GM19452 (cell line): Measurements from ENCODE around the gene MDFIC.

Experiments used
- ATAC-seq: cut with Tn5 transposase; IDR thresholded peaks from one replicate; pipeline ENCODE4 v1.9.1; 2021; ENCODE audit not compliant: unreplicated experiment

MDFIC gene

DNA sequence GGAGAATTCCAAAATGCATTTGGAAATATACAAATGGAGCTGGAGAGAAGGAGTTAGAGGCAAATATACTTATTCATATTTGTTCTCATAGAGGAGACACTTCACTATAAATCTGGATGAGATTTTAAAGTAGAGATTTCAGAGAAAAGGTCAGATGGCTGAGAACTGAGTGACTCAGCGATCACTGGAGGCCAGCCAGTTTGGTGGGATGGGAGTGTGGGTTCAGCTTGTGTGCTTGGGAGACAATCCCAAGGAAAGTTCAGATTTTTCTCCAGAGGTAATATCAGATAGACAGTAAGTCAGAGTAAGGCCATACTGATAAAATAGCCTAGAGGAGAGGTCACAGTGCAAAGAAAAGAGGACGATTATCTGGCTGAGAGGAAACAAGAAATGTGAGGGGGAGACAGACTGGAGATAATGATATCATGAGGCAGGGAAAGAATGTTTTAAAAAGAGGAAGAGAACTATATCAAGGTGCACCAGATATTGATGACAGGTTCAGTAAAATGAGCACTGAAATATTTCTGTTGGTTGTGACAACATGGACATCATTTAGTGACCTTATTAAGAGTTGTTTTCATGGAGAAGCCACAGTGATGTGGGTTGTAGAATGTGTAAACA is 67.0 kb downstream of the MDFIC start:
- no peak for ATAC-seq

GRCh38 chr7:114989531-114989930 is 67.6 kb downstream of the MDFIC start:
- ATAC-seq: no peak

DNA sequence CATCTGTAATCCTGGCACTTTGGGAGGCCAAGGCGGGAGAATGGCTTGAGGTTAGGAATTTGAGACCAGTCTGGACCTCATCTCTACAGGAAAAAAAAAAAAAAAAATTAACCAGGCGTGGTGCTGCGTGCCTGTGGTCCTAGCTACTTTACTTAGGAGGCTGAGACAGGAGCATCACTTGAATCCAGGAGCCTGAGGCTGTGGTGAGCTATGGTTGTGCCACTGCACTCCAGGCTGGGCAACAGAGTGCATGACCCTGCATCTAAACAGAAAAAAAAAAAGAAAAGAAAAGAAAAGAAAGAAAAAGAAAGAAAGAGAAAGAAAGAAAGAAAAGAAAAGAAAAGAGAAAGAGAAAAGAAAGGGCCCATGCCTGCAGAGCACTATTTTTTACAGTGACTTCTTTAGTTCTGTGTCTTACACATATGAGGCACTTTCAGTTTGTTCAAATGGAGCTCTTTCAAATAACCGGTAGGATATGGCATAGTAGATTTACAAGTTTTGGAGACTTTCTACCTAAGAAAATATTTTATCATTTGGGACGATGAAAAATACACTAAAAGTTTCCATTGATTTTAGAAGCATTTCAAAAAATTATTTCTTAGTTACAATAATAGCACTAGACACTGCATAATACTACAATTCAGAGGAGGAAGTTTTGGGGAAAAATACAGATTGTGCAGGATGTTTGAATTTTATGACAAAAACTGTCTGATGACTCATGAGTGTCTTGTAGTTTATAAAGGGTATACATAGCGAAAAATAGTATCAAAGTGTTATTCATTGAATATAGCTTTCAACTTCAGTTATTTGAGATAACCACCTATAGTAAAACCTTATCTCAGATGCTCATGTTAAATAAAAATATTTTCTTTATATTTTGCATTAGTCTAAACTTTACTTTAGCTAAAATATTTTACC is 75.9 kb downstream of the MDFIC start:
- no peak for ATAC-seq

- ATAC-seq: no peak
Observed at GRCh38 chr7:115004121-115004520, 82.2 kb downstream of the MDFIC start.

DNA sequence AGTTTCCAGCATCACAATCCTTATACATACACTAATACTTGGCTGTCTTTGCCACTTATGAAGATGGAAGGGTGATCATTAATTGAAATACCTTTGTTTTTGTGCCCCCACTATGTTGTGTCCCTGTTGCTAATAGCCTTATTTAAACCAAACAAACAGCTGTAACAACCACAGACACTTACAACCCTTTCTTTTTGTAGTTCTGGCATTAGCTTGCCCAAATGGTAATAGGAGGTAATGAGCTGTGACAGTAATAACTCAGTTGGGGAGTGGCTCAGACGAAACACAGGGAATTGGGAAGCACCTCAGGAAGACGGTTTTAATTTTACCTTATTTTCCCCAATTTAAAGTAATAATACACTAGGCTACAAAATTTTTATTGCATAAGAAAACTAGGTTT is 83.4 kb downstream of the MDFIC start:
- ATAC-seq: no peak

GRCh38 chr7:115005953-115006352 is 84.1 kb downstream of the MDFIC start:
- ATAC-seq: no peak

DNA sequence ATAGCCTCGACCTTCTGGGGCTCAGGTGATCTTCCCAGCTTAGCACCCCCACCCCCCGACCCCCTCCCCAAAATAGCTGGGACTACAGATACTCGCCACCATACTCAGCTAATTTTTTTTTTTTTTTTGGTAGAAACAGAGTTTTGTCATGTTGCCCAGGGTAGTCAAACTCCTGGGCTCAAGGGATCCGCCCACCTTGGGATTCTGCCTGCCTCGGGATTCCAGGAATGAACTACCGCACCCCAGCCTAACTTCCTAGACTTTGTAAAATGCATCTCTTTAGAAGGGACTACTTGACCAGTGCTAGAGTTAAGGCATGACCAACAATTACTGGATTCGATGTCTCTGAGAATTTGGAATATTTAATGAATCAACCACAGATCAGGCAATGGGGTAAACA is 85.9 kb downstream of the MDFIC start:
- ATAC-seq: no peak

DNA sequence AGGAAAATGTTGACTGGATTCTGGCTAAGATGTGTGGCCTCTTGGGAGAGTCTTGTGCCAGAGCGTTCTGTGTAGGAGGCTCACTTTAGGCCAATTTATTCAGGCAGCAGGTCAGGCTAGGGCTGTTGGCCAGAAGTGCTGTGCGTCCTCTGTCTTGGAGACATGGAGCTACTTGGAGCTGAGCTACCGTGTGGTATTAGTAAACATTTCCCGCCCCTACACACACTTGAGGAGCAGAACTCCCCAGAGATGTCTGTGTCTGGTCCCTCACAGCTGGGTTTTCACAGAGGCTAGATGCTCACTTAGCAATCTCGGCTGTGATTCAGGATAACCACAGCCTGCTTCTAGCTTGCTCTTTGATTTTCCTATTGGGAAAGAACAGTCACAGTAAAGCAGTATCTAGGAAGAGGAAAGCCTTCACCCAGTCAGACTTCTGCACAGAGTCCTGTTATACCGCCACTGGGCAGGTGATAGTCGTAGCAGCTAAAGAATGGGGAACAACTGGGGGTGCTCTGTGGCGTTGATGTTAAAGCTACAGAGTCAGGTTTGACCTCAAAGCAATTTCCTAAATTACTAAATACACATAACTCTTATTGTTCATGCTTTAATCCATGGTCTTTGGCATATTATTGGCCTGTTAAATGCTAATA is 86.7 kb downstream of the MDFIC start:
- ATAC-seq: peak; percentile 48

DNA sequence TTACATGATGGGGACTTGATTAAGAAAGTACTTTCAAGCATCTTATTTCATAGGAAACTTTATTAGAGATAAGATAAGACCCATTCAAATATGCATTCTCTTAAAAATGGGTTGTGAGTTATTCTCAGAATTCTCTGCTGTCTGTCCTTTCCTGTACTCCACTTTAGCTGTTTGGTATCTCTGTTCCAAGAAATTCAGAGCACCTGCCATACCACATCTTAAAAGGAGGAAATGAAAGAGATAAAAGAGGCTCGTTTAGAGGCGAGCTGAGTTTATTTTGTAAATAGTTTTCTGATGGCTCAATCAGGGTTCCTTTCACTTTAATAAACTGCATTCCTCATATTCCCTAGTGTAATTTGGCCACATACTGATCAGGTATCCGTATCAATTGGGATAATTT is 87.2 kb downstream of the MDFIC start:
- ATAC-seq: peak; percentile 64

- no peak for ATAC-seq
Observed at GRCh38 chr7:115009736-115010440, 88.0 kb downstream of the MDFIC start.

- no peak for ATAC-seq
Observed at GRCh38 chr7:115010441-115010820, 88.5 kb downstream of the MDFIC start.

DNA sequence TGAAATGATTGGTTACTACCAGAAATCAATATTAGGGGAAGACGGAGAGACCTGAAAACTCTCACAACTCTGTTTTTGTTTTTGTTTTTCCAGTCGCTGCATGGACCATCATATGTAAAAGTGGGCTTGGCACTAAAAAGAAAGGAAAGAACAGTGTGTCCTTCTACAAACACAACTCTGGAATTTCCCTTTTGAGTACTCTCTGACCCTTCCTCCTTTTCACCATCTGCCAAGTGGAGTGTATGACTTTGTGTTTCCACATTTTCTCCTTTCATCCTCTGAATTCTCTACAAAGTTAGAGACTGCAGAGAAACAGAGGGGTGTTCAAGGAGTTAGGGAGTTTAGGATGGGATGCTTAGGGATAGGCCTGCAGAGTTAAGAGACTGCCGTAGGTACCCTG is 92.0 kb downstream of the MDFIC start:
- no peak for ATAC-seq

DNA sequence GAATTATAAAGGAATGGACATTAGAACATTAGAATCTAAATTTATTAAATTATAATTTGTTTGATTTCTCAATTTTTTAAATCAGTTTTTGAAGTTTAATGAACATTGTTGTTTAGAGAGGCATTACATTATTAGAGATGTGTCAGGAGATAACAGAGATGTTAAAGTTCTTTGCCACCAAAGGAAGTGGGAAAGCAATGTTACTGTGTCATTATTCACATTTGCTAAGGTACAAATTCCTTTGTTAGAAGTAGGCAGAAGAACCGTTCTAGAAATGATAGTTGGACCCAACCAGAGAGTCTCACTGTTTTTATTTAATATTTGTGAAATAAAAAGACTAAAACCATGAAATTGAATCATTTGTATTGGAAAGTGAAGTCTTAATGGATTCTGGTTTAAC is 92.9 kb downstream of the MDFIC start:
- ATAC-seq: no peak

DNA sequence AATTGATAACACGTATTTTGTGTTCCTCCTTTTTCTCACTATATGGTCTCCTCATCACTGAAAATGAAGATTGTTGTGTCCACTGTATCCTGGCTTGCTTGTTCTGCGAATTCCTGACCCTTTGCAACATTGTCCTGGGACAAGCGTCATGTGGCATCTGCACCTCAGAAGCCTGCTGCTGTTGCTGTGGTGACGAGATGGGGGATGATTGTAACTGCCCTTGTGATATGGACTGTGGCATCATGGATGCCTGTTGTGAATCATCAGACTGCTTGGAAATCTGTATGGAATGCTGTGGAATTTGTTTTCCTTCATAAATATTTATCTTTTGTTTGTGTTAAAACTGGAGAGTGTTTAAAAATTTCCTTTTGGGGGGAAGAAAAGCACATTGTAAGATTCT is 93.7 kb downstream of the MDFIC start:
- ATAC-seq: no peak

DNA sequence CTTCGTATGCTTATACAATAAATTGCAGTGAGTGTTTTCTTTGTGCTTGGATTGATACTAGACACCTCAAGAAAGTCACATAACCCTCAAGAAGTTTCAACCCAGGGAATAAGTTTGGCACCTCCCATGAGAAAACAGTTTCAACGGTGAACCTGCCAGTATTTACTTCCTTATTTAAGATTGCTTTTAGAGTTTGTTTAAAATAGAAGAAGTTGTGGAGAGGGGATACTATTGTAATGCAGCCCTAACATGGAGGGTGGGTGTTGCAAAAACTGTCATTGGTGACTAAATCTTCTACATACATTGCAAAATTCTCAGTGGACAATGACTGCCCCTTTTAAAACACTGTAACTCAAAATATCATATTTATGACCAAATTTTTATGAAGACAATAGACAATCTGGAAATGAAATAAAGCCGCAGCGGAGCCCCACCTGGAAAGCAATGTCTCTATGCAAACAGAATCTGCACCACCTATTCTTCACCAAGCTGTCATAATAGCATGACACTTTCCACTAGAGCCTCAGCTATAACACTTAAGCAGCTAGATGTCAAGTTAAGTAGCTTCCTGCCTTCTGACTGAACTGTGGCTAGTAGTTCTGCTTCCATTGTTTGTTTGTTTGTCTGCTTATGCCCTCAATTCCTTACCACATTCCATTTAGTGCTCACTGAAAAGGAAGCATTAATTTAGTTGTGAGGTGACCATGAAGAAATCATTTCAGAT is 98.2 kb downstream of the MDFIC start:
- no peak for ATAC-seq

DNA sequence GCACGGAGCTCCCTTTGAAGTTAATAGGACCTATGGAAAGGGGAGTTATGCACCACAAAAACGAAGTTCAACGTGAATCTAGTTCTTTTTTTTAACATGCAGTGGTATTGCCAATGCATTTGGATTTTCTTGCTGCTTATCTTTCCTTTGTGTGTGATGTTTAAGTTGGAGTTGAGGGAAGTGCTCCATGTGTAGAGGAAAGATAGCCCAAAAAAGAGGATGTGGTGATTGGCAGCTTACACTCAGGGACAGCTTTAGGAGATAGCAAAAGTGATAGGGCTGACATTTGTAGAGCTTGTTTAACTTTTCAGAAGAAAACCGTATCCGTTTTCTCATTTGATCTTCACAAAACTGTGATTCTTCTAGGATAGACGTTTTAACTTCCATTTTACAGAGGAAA is 101.3 kb downstream of the MDFIC start:
- no peak for ATAC-seq

- no peak for ATAC-seq
Observed at GRCh38 chr7:115024276-115024675, 102.4 kb downstream of the MDFIC start.

DNA sequence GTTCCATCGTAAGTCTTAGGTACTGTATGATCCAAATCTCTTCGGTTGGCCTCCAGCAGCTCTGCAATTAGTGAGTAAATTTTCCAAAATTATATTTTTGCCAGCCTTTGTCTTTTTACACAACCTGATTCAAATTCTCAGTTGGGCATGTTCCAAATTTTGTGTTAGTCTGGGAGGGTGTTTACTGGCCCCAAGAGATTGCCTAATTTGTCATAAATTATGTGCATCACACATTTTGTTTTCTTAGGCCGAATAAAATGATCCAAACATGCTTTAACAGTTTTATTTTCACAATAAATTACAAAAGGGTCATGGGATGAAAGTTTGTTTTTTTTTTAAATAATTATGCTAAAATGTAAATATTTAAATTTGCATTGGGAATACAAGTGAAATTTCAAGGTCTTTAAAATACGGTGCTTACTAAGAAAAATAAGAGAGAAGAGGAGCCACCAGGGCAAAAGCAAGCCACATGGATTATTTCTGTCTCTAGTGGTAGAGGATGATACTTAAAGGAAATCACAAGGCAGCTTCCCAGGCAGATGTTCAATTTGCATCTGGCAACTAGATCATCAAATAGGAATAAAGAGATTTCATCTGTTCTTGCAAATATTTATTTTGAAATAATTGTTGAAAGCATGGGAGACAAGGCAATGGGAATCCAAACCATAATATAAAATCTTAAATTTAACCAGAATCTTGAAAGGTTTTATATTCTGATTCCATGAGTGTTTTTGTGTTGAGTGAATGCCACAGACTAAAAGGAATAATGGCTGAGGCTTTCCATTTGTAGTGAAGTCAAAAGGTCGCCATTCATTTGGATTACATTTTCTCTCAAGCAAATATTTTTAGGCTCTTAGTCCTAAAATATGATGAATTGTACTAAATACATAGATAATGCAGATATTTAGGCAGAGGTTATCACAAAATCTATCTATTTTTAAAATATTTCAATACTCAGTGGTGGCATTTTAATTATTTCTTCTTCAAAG is 111.1 kb downstream of the MDFIC start:
- no peak for ATAC-seq

DNA sequence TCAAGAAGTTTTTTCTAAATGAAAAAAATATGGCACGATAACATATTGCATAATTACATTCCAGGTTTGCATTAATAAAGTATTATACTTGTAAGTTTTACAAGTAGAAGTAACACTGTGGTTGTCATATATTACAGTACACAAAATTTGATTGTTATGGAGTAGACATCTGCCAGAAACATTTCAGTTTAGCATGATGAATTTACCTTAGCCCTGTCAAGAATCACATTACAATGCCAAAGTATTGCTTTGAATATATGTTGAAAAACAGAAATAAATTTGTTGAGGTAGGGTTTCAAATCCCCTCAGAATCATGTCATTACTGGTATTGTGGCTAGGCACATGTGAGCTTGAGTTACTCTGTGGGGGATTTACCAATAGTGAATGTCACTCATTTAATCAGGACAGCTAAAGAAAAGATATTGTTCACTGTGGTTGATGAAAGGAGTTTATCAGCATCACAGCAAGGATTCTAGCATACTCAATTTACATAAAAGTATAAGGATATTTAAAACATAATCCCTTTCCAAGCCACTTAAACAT is 112.1 kb downstream of the MDFIC start:
- no peak for ATAC-seq
